Ovary (tissue), 9 donors: Measurements from ENCODE around the gene DNAJC3. TPM values are rescaled to one million over a fixed set of nuclear protein-coding genes. Genes with fewer than 3 reads are reported as not detected.

Experiments used
- DNase-seq, 5 donors: peaks; one replicate each; pipeline ENCODE4 v3.0.0-alpha.2; 2019 to 2020
- H3K27ac ChIP-seq, 2 donors: fragments of 200-600 bp; one replicate each; pipeline versions ENCODE4 v1.5.1 to v1.8.0; 2019 to 2022
- H3K27me3 ChIP-seq: fragments of 200-600 bp; one replicate; pipeline ENCODE4 v1.8.0; 2022
- H3K36me3 ChIP-seq: fragments of 200-600 bp; sonication (generic); one replicate; pipeline ENCODE4 v1.5.1; 2019
- H3K4me1 ChIP-seq: one replicate; pipeline ENCODE4 v1.8.1; 2013; ENCODE audit warnings: mild to moderate bottlenecking, moderate library complexity; ENCODE audit not compliant: insufficient read depth
- H3K4me3 ChIP-seq: fragments of 200-600 bp; sonication (generic); one replicate; pipeline ENCODE4 v1.5.1; 2017
- H3K9me3 ChIP-seq, 2 donors: fragments of 200-600 bp in 1 of 2; sonication (generic) in 1 of 2; one replicate each; pipeline versions ENCODE4 v1.5.1 to v1.8.1; 2013 to 2019; ENCODE audit warnings: mild to moderate bottlenecking in 1 of 2, moderate library complexity in 1 of 2
- EP300 ChIP-seq: sonication (generic); formaldehyde crosslinking; IDR thresholded peaks from one replicate; pipeline ENCODE4 v1.6.1; 2017; ENCODE audit warnings: antibody characterized with exemption
- POLR2A ChIP-seq: fragments of 450-650 bp; IDR thresholded peaks from one replicate; pipeline ENCODE4 v1.6.1; 2017; ENCODE audit warnings: antibody characterized with exemption, mild to moderate bottlenecking, moderate library complexity
- WGBS, 3 donors: extraction: QIAGEN DNeasy Blood & Tissue Kit in 1 of 3; methylation state at CpG; one replicate each; pipeline versions ENCODE4 v1.1.5 to v1.1.7; 2013 to 2017; 5-methylcytosine and 5-hydroxymethylcytosine counted together
- intact Hi-C, 4 donors: fragments of 100-400 bp; cut with DNase I; formaldehyde crosslinking; loops; one replicate each; pipeline versions ENCODE4 v1.11.0 to v1.15.1; 2022 to 2023
- polyA plus RNA-seq, 2 donors: library from polyadenylated mRNA; stranded (reverse); fragments of 200-250 nt in 1 of 2; fragments of 350-450 nt in 1 of 2; fragmentation: Illumina TruSeq in 1 of 2; extraction: RNeasy Lipid Tissue Mini Kit (QIAGEN cat#74804) in 1 of 2; gene quantifications; one replicate each; pipeline ENCODE4 v1.2.3, GENCODE V29; 2013 to 2014
- total RNA-seq, 7 donors: library from RNA; depleted of rRNA in 2 of 7; stranded (reverse); fragments of >200 nt in 2 of 7; fragmentation: NEBNext Ultra II Directional in 3 of 7; extraction: Animal tissue kit (Norgen Biotek cat#: 25700) in 3 of 7; gene quantifications; one replicate each; pipeline versions ENCODE4 v1.1.0 to v1.2.4, GENCODE V29; 2016 to 2023
- TF ChIP-seq, protein P1 (sequence below), 3 donors: fragments of 450-650 bp in 2 of 3; fragments of 200-600 bp in 1 of 3; IDR thresholded peaks; one replicate each; pipeline versions ENCODE4 v1.5.1 to v1.8.0; 2016 to 2022; ENCODE audit warnings: antibody characterized with exemption in 3 of 3, mild to moderate bottlenecking in 1 of 3
- donor health status: DM: no; HTN: no; CAD: no; lungs with moderate emphysema.
- donor health status: DM: no; HTN: no; CAD: no.
- donor health status: Bipolar disorder and iron deficiency.
- donor health status: DM: yes; HTN: yes; CAD: no.
- donor health status: DM: no; HTN: no; CAD: no.
- donor health status: DM: yes; HTN: yes; CAD: no.

Gene DNAJC3
- total and polyA plus RNA-seq, 9 donors: 13.6 to 56.7 (median 33.4) TPM

DNA sequence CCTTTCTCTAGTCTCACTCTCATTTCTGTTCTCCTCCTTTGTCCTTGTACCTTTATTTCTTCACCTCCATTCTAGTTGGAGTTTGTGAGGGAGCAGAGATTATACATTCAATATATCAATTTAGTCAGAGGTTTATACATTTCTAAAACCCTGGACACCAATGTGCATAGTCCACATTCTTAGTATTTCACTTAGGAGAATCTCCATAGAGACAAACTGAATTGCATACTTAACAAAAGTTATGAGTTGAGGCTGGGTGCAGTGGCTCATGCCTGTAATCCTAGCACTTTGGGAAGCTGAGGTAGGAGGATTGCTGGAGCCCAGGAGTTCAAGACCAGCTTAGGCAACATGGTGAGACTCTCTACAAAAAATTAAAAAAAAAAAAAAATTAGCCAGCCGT is 45.3 kb downstream of the DNAJC3 start:
- Histone ChIP-seq H3K27ac (no peak overlapping the region), H3K9me3 (no peaks in the 10 kb centered on the region), H3K27me3 (no peaks in the 10 kb centered on the region), H3K4me3 (no peak overlapping the region), H3K36me3 (no peaks in the 10 kb centered on the region), H3K4me1 (no peaks in the 10 kb centered on the region)
- no peak for DNase-seq
- 83 to 93% (median 86%) methylated on average over 1 of the region's 1 CpG for WGBS, 3 donors
- intact Hi-C loops: no loop called here
- TF ChIP-seq, protein P1, sequence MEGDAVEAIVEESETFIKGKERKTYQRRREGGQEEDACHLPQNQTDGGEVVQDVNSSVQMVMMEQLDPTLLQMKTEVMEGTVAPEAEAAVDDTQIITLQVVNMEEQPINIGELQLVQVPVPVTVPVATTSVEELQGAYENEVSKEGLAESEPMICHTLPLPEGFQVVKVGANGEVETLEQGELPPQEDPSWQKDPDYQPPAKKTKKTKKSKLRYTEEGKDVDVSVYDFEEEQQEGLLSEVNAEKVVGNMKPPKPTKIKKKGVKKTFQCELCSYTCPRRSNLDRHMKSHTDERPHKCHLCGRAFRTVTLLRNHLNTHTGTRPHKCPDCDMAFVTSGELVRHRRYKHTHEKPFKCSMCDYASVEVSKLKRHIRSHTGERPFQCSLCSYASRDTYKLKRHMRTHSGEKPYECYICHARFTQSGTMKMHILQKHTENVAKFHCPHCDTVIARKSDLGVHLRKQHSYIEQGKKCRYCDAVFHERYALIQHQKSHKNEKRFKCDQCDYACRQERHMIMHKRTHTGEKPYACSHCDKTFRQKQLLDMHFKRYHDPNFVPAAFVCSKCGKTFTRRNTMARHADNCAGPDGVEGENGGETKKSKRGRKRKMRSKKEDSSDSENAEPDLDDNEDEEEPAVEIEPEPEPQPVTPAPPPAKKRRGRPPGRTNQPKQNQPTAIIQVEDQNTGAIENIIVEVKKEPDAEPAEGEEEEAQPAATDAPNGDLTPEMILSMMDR (IDR thresholded peaks at IDR 0.05): no peak
- TF ChIP-seq EP300: no peak
- no peak for TF ChIP-seq POLR2A

DNA sequence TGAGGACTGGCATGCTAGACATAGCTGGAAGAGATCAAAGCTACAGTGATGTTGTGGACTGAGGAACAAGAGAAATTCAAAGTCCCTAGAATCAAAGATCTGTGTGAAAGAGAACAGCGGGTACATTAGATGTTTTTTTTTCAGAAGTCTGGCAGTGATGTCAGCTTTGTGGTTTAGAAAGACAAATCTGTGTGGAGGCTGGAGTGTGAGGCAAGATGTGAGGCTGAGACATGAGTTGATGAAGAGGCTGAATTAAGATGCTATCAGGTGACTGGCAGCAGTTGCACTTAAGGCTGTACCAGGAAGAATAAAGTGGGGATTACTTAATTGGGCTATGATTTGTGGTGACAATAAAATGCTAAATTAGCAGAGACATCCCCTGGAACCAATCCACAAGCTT is 46.5 kb downstream of the DNAJC3 start:
- WGBS, 3 donors: 93 to 97% (median 96%) methylated on average over 1 of the region's 1 CpG
- no peak for DNase-seq
- Histone ChIP-seq H3K27ac (no peak overlapping the region), H3K9me3 (no peaks in the 10 kb centered on the region), H3K36me3 (no peaks in the 10 kb centered on the region), H3K27me3 (no peaks in the 10 kb centered on the region), H3K4me3 (no peak overlapping the region), H3K4me1 (no peaks in the 10 kb centered on the region)
- intact Hi-C loops: no loop called here
- TF ChIP-seq, protein P1 (IDR thresholded peaks at IDR 0.05): no peak
- TF ChIP-seq EP300: no peak
- TF ChIP-seq POLR2A: no peak

DNA sequence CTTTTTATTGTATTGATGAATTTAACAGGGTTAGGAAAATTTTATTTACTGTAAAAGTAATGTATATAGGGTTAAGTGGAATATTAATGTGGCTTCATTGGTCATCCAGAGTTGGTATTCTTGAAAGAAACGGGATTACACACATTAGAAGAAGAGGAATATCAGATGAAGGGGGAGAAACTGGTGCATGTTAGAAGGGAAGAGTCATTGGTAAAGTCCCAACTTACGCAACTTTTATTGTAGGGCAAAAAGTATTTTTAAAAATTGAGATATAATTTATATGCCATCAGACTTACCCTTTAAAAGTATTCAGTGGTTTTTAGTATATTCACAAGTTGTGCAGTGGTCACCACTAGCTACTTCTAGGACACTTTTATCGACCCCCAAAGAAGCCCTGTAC is 47.3 kb downstream of the DNAJC3 start:
- TF ChIP-seq EP300 (no peak), POLR2A (no peak)
- TF ChIP-seq, protein P1 (IDR thresholded peaks at IDR 0.05): no peak
- intact Hi-C loops: no loop called here
- H3K4me3 ChIP-seq: no peak overlapping the region

DNA sequence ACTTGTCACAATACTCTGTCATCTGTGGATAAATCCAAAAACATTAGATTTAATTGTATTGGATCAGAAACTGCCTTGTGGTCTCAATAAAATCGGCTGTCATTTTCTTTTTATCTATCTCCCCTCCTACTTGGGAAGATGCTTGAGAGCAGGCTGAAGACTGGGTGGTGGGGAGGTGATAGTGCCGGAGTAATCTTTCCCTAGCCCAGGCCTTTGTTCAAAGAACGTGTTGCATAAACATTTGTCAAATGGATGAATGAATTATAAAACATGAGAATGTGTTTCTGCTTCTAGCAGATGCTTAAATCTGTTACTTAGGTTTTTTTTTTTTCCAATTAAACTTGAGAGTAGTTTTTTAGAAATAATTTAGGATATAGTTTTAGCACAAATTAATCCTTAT is 49.9 kb downstream of the DNAJC3 start:
- Histone ChIP-seq H3K27ac (no peak overlapping the region), H3K27me3 (no peaks in the 10 kb centered on the region), H3K4me1 (no peaks in the 10 kb centered on the region), H3K4me3 (no peak overlapping the region), H3K9me3 (peaks cover 0 to 5% of the 10 kb centered on the region in 2 donors), H3K36me3 (no peaks in the 10 kb centered on the region)
- no peak for DNase-seq
- intact Hi-C loops: loop anchor here in 1 of 4 donors (2.0 kb wide), 1 partner anchor 46 kb away; no protein-coding TSS in a partner anchor
- no peak for TF ChIP-seq POLR2A
- TF ChIP-seq, protein P1 (IDR thresholded peaks at IDR 0.05): no peak
- TF ChIP-seq EP300: no peak
- 19 to 40% (median 34%) methylated on average over 3 of the region's 3 CpGs for WGBS, 3 donors

More for the DNA sequence above, 47.3 kb downstream of the DNAJC3 start:
- Histone ChIP-seq H3K27me3 (no peaks in the 10 kb centered on the region), H3K36me3 (no peaks in the 10 kb centered on the region), H3K27ac (no peak overlapping the region), H3K9me3 (no peaks in the 10 kb centered on the region), H3K4me1 (no peaks in the 10 kb centered on the region)
- no peak for DNase-seq
- WGBS, 3 donors: 93 to 97% (median 95%) methylated on average over 3 of the region's 3 CpGs
